GM21737 (cell line): ENCODE results near the gene FIG4.
"Not testable (repeated sequence)": the region's sequence is repeated elsewhere in the genome, so short reads cannot be mapped to it uniquely, and the experiment has no call there.

ENCODE experiments used
- ATAC-seq: cut with Tn5 transposase; IDR thresholded peaks from one replicate; pipeline ENCODE4 v1.9.1; 2021; ENCODE audit warnings: mild to moderate bottlenecking, moderate library complexity; ENCODE audit not compliant: unreplicated experiment

FIG4 gene

GRCh38 chr6:109840034-109840433, 148.9 kb downstream of the FIG4 start:
- no peak for ATAC-seq

- ATAC-seq: no peak
Measured at GRCh38 chr6:109840796-109841195, 149.7 kb downstream of the FIG4 start.

- ATAC-seq: no peak
Measured at GRCh38 chr6:109841869-109842268, 150.8 kb downstream of the FIG4 start.

- ATAC-seq: no peak
Measured at GRCh38 chr6:109852713-109853112, 161.6 kb downstream of the FIG4 start.

- no peak for ATAC-seq
Measured at GRCh38 chr6:109853426-109853825, 162.3 kb downstream of the FIG4 start.

GRCh38 chr6:109853951-109854350, 162.9 kb downstream of the FIG4 start:
- no peak for ATAC-seq

- ATAC-seq: no peak
Measured at GRCh38 chr6:109854541-109855308, 163.6 kb downstream of the FIG4 start.

GRCh38 chr6:109855476-109856040, 164.5 kb downstream of the FIG4 start:
- ATAC-seq: not testable (repeated sequence)

- ATAC-seq: no peak
Measured at GRCh38 chr6:109861946-109862345, 170.8 kb downstream of the FIG4 start.

GRCh38 chr6:109864050-109864449, 173.0 kb downstream of the FIG4 start:
- ATAC-seq: no peak

GRCh38 chr6:109865968-109866367, 174.9 kb downstream of the FIG4 start:
- no peak for ATAC-seq

GRCh38 chr6:109867009-109867969, 176.2 kb downstream of the FIG4 start:
- no peak for ATAC-seq

- ATAC-seq: no peak
Measured at GRCh38 chr6:109867970-109868358, 176.9 kb downstream of the FIG4 start.

GRCh38 chr6:109869398-109870088, 178.4 kb downstream of the FIG4 start:
- not testable (repeated sequence) for ATAC-seq

GRCh38 chr6:109870089-109870410, 179.0 kb downstream of the FIG4 start:
- no peak for ATAC-seq

- ATAC-seq: no peak
Measured at GRCh38 chr6:109872549-109872948, 181.5 kb downstream of the FIG4 start.

- ATAC-seq: no peak
Measured at GRCh38 chr6:109872968-109873545, 182.0 kb downstream of the FIG4 start.

- no peak for ATAC-seq
Measured at GRCh38 chr6:109874086-109874485, 183.0 kb downstream of the FIG4 start.

GRCh38 chr6:109874621-109875020, 183.5 kb downstream of the FIG4 start:
- ATAC-seq: no peak
